Hippocampal formation (tissue), 2 donors: ENCODE measurements around the gene MAP6.

Source experiments
- DNase-seq, 2 donors: peaks; one replicate each; lab custom pipeline; 2025; lab: John Stamatoyannopoulos, UW

MAP6 gene

DNA sequence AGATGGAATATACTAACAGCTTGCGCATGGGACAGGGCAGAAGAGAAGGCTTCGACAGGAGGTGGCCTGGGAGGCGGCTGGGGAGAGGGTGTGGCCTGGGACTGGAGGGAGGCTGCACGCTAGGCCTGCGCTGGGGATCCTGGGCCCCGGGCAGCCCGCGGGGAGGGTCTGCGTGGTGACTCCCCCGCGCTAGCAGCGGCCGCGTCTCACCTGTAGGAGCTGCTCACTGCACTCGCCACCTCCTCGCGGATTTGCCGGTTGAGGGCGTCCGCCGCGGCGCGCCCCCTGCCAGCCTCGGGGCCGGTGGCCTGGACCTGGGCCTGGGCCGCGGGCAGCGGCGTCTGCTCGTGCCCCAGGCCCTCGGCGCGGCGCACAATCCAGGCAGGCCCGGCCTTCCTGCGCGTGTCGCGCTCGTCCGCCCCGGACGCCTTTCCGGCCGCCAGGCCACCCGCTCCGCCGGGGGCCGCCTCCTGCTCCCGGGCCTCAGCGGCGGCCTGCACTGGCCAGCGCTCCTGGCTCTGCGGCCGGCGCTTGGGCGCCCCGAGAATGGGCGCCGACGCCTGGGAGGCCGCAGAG, 1.5 kb downstream of the MAP6 start:
- peak in 1 of 2 donors; percentile 43 for DNase-seq

GRCh38 chr11:75665990-75666389, 2.8 kb downstream of the MAP6 start:
- no peak for DNase-seq

- DNase-seq = no peak
Measured at GRCh38 chr11:75665126-75665525, 3.7 kb downstream of the MAP6 start.

DNA sequence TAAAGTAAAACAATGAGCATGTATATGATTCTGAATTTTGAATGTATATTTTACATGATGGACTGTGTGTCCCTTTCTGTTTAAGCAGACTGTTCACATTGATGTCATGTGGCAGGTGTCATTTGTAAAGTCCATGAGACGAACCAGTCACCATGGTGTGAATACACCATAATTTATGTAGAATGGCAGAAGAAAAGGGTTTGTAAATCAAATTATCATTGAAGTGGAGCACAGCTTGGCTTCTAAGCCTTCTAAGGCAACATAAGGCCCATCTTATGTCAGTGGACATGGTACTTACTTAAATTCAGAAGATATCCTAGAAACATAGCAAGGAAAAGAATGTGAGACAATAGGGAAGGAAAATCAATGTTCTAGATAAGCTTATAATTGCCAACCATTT, 4.4 kb downstream of the MAP6 start:
- no peak for DNase-seq

- no peak for DNase-seq
Measured at GRCh38 chr11:75663808-75664207, 5.0 kb downstream of the MAP6 start.

GRCh38 chr11:75659836-75660235, 9.0 kb downstream of the MAP6 start:
- no peak for DNase-seq

DNA sequence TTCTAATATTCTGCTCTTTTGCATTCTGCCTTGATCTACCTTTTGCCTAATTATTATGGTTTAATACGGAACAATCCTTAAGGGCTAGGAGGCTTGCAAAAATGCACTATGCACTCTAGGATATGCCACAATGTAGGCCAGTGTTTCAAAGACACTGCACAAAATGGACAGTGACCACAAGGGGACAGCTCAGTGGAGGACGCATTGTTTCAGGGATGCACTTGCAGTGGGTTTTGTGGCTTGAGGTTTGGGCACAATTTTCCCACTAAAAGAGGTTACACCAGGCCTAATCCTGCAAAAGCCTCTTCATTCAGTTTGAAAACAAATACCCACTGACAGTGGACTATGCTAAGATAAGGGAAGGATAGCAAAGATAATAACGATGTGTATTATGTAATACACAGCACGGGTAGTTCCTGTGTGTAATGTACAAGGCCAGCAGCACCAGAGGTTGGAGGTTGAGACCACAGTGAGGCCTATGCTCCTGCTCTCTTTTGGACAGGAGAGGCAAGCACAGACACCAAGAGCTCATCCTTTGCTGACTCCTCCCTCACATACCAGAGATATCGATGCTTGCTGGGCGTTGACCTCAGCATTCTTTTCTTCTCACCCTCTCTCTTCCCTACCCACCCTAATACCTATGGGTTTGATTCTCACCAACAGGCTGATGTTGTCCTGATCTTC, 12.7 kb downstream of the MAP6 start:
- no peak for DNase-seq

DNA sequence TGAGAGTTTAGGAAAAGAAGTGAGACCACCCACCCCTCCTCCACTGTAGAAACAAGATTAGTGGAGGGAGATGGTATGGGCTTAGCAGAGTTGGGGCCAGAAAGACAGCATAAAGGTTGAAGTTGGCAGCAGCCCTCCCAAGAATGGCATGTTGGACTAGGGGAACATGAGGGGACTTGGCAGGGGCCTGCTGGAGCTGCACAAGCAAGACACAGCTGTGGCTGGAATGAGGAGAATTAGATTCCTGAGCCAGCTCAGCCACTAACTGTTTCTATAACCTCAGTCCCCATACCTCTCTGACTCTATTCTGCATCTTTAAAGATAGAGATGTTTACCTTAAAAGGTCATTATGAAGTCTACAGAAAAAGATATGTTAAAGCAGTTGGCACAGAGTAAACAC, 13.2 kb downstream of the MAP6 start:
- DNase-seq = no peak

DNA sequence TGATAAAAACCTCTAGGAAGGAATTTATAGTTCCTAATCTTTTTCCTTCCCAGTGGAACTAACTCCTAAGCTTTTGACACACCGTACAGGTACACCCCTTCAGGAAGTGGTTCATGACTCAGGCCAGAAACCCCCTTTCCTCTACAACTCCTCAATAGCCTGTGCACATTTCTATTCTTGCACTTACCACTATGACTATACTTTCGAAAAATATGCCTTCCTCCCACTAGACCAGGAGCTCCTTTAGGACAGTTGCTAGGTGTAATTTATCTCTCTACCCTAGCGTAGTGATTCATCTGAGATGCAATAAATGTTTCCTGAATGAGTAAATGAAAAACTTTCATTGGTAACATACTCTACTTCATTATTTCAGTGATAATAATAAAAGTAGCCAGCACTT, 14.5 kb downstream of the MAP6 start:
- DNase-seq = no peak

GRCh38 chr11:75653532-75653931, 15.3 kb downstream of the MAP6 start:
- no peak for DNase-seq

DNA sequence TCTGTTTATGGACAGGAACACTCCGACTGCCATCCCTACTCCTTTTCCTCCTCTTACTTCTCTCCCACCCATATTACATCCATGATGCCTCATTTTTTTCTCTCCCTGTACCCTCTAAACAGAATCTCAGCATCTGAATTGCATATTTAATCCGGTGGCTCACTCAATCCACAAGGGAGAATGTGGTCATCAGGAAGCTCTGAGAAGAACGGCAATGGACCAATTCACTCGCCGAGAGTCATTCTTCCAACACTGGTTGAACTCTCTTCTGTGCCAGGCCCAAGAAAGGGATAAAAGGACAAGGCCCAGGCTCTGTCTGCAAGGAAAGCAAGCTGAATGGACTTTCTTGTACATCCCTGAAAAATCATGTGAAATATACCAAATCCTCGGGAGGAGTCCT, 15.9 kb downstream of the MAP6 start:
- no peak for DNase-seq

DNA sequence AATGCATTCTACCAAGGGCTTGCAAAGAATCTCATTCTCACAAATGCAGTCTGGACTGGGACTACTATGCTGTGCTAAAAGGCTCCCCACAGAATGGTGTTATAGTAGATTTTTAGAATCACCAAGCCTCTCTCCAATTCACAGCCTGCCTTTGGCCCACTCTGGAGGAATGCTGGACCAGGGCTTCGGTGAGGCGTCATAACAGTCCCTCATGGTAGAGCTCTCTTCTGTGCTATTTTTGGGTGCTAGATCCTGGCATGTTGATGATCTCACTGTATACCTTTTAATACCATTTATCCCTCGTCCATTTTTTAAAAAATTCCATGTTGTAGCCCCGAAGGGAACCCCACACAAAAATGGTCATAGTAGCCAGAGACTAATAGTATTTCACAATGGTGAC, 17.6 kb downstream of the MAP6 start:
- no peak for DNase-seq

DNA sequence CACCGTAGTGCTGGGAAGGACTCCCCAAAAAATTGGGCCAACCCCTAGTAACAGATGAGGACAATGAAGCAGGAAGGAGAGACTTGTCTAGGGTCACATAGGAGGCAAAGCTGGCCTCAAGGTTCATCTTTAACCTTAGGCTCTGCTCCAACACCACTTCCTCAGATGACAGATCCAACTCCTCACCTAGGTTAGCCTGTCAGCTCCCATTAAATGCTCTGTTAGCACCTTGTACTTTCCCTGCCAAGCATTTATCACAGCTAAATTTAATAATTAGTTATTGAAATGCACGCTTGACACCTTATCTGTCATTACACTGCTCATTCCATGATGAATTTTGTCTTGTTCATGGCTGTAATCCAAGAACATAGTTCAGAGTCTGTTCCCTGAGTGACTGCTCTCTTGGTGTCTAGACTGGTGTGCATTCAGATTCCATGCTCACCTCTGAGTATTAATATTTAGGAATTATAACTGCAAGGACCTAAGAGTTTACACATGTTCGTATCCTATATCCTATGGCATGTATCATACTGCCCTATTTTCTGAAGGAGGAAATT, 18.6 kb downstream of the MAP6 start:
- DNase-seq = no peak

DNA sequence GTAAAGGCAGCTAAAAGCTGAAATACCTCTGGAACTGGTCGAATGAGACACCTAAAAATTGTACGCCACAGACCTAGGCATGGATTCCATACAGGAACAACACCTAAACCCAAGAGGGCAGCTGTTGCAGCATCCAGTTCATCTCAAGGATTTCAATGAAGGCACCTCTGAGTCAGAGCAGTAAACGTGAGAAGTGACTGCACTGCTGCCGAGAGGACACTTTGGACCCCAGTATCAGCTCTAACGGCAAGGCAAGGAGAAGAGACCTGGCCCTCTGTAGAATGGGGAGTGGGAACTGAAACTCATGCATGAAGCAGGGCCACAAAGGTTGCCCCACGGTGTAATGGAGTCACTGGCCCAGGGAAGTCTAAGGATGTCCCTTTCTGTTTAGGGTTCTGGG, 23.9 kb downstream of the MAP6 start:
- DNase-seq = no peak

- DNase-seq = no peak
Measured at GRCh38 chr11:75644370-75644769, 24.5 kb downstream of the MAP6 start.

GRCh38 chr11:75642402-75643113, 26.3 kb downstream of the MAP6 start:
- no peak for DNase-seq

DNA sequence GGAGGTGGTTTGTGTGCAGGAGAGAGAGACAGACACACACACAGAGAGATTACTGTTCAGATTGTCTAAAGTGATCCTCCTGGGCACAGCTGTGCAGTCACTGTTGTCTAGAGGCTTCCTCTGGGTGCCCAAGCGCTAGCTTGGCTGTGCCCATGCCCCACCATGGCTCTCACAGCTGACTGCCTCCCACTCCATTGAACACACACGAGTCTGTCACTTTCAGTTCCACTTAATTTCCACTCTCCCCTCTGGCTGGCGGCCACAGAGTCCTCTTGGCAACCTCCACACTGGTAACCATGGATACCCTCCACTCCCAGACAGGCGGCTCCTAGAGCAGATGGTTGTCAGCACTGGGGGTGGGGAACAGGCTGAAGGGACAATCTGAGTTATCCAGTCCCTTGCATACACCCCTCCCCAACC, 29.1 kb downstream of the MAP6 start:
- peak; percentile 83 to 89 for DNase-seq

GRCh38 chr11:75637998-75638397, 30.8 kb downstream of the MAP6 start:
- DNase-seq = no peak

DNA sequence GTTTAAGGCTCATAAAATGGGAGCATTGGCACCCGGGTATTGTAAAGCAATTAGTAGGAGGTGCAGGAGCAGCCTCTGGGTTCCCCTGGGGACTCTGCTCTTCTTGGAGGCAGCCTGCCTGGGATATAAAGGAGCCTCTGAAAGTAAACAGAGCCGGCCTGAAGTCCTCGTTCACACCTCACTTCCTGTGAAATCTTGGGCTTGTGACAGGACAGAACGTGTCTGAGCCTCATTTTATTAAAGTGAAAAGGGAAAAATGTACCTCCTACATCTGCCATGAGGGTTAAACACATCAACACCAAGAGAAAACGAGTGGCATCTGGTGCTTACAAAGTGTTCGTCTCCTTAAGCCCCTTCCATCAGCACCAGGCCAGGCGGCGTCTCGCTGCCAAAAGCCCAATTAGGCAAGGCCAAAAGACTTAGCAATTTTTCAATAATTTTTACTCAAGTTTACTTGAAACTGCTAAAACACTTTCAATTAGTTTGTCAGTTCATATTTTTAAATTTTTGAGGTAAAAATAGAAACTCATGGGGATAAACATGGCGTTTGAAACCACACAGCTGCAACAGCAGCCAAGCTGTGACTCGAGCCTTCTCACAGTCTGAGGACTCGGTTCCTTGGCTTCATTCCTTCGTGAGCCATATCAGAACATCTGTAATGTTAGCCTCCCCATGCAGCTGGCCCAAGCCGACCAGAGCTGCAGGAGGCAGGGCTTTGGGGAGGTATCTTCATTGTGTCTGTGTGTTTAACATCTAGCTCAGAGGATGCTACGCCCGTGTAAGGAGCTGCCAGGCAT, 33.6 kb downstream of the MAP6 start:
- DNase-seq = no peak

- DNase-seq = no peak
Measured at GRCh38 chr11:75633409-75634066, 35.3 kb downstream of the MAP6 start.

GRCh38 chr11:75632962-75633361, 35.9 kb downstream of the MAP6 start:
- DNase-seq = no peak

- no peak for DNase-seq
Measured at GRCh38 chr11:75632450-75632849, 36.4 kb downstream of the MAP6 start.
